NCI-H446 (cell line): ENCODE measurements around the gene EDN2.

ENCODE experiments used
- DNase-seq, 2 experiments: peaks; one replicate each; lab custom pipeline; 2025; lab: John Stamatoyannopoulos, UW

The EDN2 gene

GRCh38 chr1:41517062-41517438 is 32.6 kb upstream of the EDN2 start:
- DNase-seq: no peak

DNA sequence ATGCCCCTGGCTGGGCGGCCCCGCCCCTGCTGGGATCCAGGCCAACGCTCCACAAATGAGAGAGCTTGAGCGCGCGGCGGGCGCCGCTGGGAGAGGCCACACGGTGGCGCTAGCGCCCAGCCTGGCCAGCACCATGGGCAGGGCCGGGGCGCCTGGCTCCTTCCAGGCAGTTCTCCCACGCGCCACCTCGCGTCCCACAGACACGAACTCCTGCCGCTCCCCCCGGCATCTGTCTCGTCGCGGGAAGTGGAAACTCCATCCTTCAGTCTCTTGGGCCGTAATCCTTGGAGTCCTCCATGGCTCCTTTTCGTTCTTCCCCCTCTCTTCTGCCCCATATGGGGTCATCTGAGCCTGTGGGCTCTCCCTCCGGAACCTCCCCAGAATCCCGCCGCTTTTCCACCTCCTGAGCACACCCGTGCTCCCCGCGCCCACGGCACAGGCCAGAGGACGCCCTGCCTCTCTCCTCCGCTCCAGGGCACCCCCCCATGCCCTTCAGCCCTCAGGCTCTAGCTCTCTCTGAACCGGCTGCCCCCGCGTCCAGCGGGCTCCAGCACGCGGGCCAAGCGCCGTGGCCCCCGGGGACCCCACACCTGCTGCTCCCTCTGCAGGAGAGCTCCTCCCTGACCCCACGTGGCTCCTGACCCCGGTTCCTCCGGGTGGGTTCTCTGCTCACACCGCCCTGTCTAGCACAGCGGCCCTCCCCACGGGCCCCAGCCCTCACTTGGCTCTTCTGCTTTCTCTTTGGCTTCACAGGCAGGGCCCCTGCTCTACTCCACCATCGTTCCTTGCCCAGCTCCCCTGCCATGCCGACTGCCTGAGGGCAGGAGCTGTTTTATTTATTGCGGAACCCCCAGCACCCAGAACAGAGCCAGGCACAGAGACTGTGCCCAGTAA is 31.9 kb upstream of the EDN2 start:
- DNase-seq: peak; percentile 67 to 94

GRCh38 chr1:41515778-41516167 is 31.3 kb upstream of the EDN2 start:
- DNase-seq: no peak

DNA sequence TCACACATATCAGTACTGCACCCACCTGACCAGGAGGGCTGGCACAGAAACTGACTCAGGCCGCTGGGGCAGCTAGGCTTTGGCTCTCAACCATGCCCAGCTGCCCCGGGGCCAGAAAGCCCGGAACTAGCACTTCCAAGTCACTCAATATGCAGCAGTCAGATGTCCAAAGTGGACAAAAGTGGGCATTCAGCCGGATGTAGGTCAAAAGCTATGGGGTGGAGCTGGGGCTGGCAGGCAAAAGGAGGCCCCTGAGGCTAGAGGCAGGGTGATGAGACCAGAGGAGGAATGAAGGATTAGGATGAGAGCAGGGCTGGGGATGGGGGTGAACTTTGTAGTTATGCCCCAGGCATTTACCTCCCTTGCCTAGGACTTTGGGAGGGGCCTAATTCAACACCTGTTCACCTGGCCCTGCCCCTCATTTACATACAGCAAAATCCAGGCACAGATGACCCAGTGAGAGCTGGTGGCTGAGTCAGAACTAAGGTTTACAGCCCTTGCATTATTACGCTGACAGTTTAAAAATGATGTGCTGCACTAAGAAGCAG is 30.7 kb upstream of the EDN2 start:
- no peak for DNase-seq

GRCh38 chr1:41514381-41514780 is 29.9 kb upstream of the EDN2 start:
- DNase-seq: no peak

GRCh38 chr1:41513383-41513735 is 28.9 kb upstream of the EDN2 start:
- no peak for DNase-seq

GRCh38 chr1:41512701-41513382 is 28.4 kb upstream of the EDN2 start:
- no peak for DNase-seq

DNA sequence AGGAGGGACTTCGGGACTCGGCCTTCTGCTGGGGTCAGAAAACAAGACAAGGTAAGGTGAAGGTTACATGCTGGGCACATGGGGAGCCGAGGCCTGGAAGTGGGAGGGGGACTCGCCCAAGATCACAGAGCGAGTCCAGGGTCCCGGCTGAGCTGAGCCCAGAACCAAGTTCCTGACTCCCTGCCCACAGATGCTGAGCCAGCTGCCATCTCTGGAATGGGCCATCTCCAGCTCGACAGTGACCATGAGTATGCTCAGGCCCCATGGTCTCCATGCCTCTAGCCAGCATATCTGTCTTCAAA is 26.7 kb upstream of the EDN2 start:
- DNase-seq: no peak

DNA sequence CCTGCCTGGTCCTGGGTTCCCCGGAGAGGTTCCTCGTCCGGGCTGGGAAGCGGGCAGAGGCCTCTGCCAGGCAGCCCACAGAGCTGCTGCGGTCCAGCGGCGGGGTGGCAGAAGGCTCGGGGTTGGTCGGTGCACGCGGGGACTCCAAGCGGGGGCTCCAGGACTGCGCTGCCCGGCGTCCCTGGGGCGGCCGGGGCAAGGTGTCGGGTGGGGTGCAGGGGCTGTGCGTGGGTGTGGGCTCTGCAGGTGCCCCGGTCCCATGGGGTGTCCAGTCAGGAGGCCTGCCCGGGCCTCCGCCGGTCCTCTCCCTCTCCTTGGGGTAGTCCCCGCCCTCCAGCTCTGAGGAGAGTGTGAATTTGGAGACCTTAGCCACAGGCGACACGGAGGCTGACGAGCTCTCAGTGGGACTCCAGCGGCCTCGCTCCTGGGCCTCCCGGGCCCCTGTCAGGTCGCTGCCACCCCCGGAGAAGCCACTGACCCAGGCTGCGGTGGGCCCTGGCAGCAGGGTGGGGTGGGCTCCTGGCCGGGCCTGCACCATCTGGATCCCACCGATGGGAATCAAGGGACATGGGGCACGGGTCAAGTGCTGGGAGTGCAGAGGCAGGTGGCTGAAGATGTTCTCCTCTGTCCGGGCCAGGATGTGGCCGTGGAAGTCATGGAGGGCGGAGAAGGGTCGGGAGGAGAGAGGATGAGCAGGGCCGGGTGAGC is 26.2 kb upstream of the EDN2 start:
- DNase-seq: no peak

GRCh38 chr1:41509270-41509671 is 24.8 kb upstream of the EDN2 start:
- no peak for DNase-seq

DNA sequence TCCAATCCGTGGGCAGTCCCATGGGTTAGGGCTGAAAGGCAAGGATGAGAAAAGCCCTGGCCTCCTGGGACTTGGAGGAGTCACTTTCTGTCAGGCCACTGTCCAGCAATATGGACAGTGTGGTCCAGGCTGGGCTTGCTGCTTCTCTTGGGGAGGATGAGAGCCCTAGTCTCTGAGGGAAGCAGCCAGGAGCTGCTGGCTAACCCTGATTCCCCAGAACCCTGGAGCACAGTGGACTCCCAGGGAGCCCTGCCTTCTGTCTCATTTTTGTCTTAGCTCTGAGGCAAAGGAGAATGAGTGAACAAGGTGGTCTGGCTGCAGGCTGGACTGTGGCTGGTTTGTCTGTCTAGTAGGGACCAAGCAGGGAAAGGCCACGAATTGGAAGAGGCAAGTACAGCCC is 23.8 kb upstream of the EDN2 start:
- DNase-seq: no peak

GRCh38 chr1:41507836-41508235 is 23.4 kb upstream of the EDN2 start:
- no peak for DNase-seq

DNA sequence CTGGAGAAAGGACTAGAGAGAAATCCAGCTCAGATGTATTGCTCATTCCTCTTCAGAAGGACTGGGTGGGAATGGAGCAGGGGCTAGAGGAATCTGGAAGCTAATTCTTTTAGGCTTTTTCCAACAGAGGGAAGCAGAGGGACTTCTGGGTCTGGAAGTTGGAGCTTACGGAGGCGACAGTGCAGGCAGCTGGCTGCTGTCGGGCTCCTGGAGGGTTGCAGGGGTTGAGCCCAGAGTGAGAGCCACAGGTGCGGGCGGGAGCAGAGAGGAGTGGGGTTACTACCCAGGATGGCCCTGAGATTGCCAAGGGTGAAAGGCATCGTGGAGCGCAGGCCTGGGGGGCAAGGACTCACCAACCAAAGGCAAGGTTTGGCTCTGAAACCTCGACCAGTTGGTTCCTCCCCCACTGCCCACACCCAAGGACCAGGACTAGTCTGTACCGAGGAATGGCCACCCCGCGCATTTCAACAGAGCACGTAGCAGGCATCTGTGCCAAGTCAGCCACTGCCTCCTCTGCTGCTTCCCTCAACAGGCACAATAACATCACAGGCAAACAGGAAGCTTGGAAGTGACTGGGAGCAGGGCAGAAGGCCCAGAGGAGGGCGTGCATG is 22.7 kb upstream of the EDN2 start:
- no peak for DNase-seq

DNA sequence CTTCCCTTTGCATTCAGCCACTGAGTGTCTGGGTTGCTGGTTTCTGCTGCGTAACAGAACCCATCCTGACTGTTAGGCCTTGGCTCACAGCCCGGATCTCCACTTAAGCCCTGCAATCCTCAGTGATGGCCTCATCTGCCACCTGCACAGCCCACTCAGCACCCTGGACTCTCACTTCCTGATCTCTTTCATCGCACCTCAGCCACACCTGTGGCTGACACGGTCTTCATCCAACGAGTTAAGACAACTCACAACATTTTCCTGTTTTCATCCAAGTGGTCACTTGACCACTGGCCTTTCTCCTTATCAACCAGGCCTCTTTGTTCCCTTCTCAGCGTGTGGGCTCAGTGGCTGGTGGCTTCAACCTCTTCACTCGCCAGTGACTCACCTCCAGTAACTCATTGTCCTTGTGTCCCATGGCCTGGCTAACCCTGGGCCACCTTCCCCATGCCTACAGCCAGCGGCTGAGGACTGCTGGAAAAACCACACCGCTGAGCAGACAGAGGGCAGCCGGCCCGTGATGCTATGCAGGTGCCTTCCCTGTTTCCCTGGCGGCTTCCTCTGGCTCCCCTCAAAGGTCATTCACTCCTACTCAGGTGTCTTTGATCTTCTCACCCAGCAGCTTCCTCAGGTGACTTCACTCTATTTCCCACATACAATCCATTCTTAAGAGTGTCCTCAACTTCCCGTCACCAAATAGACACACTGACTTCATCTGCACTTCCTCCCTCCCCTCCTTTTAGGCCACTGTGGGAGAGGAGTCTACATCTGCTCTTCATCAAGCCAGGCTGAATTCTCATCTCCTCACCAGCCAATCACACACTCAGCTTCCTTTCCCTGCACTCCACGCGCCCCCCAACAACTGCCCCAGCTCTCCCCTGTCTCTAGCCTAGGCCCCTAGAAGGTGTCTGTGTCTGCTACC is 19.9 kb upstream of the EDN2 start:
- DNase-seq: peak in 1 of 2 experiments; percentile 75

- peak in 1 of 2 experiments; percentile 75 for DNase-seq
These were observed 19.1 kb upstream of the EDN2 start for GRCh38 chr1:41503538-41504113.

GRCh38 chr1:41502912-41503311 is 18.4 kb upstream of the EDN2 start:
- DNase-seq: peak in 1 of 2 experiments; percentile 61

DNA sequence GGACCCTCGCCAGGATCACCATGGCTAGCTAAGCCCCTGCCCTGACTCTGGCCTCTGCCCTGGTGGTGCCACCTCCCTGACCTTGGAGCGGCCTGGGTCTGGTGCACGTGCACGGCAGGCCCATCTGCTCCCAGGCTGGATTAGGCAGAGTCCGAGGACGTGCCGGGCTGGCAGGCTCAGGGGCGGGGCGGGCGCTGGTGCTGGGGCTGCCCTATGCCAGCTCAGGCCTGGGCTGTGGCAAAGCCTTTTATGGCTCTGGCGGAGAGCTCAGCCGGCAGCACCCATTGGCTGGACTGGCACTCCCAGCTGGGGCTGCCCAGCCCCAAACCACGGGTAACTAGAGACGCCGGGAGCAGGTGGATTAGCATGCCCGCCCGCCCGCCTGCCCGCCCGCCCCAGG is 17.1 kb upstream of the EDN2 start:
- no peak for DNase-seq

GRCh38 chr1:41500781-41501518 is 16.5 kb upstream of the EDN2 start:
- DNase-seq: no peak

DNA sequence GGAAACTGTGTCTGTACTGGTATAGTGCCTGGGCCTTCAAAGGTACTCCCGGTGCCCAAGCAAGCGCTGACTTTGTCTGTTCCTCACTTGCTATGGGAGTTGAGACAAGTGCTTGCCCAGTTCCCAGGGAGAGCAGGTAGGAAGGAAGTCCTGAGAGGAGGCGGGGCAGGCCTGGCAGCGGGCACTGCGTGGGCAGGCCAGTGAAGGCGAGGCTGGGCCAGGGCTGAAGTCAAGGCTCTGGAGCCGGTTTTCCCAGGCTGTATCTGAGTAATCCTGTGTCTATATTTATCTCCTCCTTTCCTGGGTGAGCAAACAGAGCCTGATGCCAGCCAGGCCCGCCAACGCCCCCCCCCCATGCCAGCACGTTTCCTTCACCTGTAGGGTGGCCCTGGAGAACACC is 15.9 kb upstream of the EDN2 start:
- DNase-seq: no peak

DNA sequence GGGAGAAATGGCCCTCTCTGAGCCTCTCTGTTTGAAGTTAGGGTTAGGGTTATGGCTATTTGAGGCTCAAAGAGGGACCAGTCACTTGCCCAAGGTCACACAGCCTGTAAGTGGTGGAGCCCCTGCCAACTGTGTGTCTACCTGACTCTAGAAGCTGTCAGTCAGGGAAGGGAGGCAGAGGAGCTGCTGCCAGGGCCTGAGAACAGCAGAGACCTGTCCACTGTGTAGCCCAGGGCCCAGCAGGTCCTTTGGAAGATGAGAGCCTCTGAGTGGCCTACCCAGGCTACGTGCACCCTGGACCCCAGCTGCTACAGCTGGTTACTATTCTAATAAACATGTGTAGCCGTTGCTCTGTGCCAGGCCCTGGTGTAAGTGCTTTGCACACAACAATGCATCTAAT is 15.1 kb upstream of the EDN2 start:
- DNase-seq: no peak
